ENCODE measurements around the gene PRDX5.

DNA sequence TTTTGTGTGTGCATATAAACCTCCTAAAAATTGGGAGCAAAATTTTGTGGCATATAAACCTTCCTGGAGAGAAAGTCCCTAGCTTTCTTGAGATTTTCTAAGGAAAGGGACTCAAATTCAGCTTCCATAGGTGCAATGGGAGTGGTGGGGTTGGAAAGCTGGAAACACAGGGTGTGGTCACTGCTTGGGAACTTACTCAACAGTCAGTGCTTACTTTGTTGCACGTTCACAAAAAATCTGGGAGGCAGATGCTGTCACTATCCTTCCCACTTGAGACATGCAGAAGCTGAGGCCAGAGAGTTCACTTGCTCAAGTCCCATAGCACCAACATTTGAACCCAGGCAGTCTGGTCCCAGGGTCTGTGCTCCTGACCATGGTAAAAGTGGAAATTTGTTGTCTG, 21.7 kb upstream of the PRDX5 start:
- TF ChIP-seq, protein P1, sequence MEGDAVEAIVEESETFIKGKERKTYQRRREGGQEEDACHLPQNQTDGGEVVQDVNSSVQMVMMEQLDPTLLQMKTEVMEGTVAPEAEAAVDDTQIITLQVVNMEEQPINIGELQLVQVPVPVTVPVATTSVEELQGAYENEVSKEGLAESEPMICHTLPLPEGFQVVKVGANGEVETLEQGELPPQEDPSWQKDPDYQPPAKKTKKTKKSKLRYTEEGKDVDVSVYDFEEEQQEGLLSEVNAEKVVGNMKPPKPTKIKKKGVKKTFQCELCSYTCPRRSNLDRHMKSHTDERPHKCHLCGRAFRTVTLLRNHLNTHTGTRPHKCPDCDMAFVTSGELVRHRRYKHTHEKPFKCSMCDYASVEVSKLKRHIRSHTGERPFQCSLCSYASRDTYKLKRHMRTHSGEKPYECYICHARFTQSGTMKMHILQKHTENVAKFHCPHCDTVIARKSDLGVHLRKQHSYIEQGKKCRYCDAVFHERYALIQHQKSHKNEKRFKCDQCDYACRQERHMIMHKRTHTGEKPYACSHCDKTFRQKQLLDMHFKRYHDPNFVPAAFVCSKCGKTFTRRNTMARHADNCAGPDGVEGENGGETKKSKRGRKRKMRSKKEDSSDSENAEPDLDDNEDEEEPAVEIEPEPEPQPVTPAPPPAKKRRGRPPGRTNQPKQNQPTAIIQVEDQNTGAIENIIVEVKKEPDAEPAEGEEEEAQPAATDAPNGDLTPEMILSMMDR (conservative IDR thresholded peaks at IDR 0.05; ENCODE audit: low read depth in 2 of 2), result no peak
- TF ChIP-seq POLR2AphosphoS5 (IDR thresholded peaks at IDR 0.05; ENCODE audit: low read depth), result no peak
